ENCODE results near the gene KLF16.

DNA sequence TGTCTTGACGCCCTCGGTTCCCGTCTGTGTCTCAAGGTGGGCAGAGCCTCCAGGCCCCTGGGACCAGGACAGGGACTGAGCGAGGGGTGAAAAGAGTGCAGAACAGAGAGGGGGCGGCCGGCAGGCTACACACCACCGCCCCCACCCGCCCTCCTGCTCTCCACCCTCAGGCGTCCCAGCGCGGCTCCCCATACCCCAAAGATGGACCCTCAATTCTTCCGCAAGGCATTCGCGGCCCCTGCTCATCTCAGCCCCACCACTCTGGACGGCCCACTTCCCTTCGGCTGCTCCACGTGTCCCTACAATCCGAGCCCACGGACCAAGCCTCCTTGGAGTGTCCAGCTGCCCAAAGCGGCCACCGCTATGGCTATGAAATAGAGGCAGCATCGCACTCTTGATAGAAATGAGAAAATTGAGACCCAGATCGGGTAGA is 1.8 kb downstream of the KLF16 start:
- TF ChIP-seq POLR2AphosphoS5 (IDR thresholded peaks at IDR 0.05; ENCODE audit: borderline replicate concordance, low read depth, low read length), result no peak
- no peak for TF ChIP-seq EZH2 (IDR thresholded peaks at IDR 0.05)
- TF ChIP-seq FOXP2 (optimal IDR thresholded peaks at IDR 0.05; ENCODE audit: control extremely low read depth, extremely low read length, insufficient read depth), result no peak

All from SK-N-MC (cell line).